HG03520 (cell line): ENCODE data around the gene FAM3C.
"Not testable (repeated sequence)": the region's sequence is repeated elsewhere in the genome, so short reads cannot be mapped to it uniquely, and the experiment has no call there.

ENCODE experiments used
- ATAC-seq: cut with Tn5 transposase; IDR thresholded peaks from one replicate; pipeline ENCODE4 v1.9.1; 2021; ENCODE audit warnings: mild to moderate bottlenecking, moderate library complexity; ENCODE audit not compliant: unreplicated experiment

FAM3C gene

DNA sequence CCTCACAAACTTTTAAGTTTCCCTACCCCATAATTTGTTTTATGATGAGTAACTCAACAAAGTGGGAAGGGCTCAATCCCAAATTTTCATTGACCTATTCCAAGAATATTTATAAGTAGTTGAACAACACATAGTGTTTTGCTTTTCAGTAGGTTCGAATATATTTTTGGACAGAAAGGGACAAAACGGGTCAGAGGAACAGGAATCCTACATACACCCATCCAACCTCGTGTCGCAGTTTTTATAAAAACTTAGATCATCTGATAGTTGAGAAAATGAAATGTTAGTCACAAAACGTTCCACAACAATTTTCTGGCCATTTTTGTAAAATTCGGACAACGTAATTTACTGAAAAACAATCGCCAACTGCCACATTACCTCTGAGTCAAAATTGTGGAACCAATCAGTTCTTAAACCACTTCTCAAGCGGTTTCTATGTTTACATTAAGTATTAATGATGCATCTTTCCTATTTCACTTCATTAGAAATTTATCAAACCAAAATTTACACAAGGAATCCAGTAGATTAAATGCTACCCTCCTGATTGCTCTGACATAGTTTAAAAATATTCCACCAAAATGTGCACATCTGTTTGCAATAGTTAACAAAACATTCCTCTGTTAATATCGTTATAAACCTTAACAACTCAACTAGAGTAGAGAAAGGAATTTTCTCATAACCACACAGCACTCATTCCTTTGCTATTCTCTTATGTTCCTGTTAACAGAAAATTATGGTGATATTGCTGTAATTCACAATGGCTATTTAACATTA lies 61.0 kb downstream of the FAM3C start:
- no peak for ATAC-seq

DNA sequence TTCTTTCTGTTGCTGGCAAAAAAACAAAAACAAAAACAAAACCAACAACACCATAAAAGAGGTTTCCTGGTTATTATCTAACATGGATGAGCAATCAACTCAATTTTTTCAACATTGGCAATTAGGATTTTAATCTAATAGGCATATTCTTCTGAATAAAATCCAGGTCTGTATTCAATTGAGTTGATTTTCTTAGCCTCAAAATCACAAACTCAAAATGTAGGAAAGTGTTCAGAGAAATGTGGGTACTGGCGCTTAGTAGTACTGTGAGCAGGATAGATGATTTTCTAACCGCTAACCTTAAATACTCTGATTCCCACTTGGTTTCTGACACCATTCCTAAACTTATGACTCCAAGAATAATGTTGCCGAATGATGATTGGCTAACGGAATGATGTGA lies 61.7 kb downstream of the FAM3C start:
- ATAC-seq, result no peak

DNA sequence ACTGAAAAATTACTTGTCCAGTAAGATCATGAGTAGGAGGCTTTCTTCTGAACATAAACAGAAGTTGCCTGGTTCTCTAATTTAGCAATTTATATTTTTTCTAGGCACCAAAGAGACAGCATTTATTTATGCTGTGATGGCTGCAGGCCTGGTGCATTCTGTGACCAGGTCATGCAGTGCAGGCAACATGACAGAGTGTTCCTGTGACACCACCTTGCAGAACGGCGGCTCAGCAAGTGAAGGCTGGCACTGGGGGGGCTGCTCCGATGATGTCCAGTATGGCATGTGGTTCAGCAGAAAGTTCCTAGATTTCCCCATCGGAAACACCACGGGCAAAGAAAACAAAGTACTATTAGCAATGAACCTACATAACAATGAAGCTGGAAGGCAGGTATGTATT lies 64.5 kb downstream of the FAM3C start:
- no peak for ATAC-seq

DNA sequence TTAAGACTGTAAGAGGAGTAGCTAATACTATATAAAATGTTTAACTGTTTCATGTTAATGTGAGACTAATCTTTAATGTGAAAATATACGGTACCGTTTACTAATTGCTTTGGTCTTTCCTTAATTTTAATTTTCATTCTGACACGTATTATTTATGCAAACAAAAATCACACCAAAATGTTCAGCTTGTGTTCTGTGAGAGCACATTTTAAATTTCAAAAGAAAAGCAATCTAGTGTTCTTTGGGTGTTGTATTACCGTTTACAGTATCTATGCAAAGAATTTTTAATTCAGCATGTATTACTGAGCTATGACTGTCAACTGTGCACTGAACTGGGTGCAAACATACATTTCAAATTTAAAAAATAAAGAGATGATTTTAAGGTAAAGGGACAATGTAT lies 65.1 kb downstream of the FAM3C start:
- ATAC-seq, result no peak

DNA sequence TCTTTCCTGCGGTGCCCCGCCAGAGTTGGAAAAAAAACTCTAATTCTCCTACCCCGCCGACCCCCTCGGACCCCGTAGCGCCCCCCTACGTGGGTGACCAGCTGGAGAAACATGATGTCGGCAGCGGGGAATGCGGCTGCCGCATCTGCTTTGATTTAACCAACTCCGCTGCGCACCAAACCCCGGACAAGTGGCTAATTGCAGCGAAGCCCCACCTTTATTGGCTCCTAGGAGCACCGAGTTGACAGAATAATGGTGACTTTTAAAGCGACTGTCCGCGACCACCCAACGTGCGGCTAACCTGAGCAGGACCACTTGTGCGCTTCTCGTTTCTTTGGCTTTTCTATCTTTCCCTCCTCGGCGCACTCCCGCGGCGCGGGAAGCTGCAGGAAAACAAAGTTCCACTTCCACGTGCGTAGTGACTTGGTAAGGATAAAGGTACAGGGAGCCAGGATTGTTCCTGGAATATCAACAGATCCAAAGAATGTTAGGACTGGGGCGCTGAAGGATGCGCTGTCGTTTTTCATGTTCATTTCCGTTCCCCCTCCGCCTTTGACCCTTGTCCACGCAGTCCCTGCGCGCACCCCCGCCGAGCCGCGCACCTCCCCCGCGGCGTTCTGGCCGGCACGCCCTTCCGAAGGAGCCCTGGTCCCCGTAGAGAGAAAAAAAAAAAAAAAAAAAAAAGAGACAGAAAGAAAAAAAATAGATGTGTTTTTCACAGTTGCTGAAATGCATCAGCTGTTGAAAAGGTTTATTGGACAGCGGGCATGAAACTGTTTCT lies 65.9 kb downstream of the FAM3C start:
- ATAC-seq, result no peak

DNA sequence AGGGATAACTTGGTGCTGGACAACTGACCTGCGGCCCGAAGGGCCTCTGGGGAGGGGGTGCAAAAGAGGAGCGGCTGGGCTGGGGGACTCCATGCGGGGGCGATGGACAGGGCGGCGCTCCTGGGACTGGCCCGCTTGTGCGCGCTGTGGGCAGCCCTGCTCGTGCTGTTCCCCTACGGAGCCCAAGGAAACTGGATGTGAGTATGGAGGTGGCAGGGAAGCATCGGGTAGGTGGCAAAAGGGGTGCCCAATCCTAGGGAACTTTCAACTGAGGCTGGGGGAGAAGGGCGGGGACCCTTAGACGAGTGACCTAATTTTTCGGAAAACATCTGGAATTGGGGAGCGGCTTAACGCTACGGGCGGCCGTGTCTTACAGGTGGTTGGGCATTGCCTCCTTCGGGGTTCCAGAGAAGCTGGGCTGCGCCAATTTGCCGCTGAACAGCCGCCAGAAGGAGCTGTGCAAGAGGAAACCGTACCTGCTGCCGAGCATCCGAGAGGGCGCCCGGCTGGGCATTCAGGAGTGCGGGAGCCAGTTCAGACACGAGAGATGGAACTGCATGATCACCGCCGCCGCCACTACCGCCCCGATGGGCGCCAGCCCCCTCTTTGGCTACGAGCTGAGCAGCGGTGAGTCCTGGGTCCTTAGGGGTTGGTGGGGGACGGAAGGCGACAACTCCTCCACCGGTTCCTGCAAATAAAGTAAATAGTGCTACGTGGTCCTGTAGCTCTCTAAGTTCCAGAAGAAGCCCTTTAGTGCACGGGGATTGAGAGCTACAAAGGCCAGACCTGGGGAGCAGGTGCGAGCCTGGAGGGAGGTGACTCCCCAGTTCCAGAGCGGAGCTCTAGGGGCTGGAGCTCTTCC lies 66.7 kb downstream of the FAM3C start:
- no peak for ATAC-seq

DNA sequence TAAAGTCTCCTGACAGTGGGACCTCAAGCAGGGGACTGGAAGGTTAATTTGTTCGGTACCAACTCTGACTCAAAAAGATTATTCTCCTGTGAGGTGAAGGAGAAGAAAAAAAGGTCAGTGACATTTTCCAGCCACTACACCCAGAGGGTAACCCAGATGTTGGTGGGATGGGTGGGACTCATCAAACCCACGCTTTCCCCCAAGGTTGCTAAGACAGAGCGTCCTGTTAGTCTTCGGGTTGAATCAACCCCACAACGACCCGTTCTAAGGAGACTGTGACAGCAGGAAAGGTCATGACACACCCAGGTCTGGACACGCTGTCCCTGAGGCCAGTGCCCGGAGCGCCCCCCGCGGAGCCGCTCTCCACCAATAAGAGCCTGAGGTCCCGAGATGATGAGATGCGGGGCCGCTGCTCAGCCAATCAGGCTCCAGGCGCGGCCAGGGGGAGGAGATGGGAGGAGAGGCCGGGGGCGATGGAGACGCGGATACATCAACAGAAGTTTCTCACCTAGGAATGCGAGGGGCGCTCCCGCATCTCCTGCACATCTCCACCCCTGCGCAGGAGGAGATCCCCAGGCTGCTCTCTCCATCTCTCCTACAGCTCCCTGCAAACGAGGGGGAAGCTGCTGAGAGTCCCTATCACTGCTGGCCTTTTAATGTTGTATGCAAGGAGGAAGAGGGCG lies 67.5 kb downstream of the FAM3C start, which contains the start of gene WNT16:
Gene WNT16, plus strand, starts transcription at position 493 of the 683 bp plus-strand sequence. CDS start 293 bp downstream, outside the sequence.
- ATAC-seq, result no peak

DNA sequence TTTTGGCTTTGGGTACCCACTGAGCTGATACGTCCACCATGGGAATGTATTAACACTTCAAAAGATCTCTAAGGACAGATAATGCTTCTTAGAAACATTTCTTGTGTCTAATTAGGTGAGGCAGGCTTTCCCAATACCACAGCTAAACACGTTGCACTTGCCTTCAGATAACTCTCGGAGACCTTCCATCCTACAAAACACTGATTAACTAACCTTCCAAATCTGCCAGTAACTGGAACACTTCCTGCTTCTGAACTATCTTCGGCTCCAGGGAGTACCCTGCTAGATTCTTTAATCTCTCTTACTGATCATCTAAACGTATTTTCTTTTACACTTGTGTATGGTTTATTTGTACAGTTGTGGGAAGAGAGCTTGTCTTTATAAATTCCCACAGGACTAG lies 68.4 kb downstream of the FAM3C start:
- ATAC-seq, result no peak

DNA sequence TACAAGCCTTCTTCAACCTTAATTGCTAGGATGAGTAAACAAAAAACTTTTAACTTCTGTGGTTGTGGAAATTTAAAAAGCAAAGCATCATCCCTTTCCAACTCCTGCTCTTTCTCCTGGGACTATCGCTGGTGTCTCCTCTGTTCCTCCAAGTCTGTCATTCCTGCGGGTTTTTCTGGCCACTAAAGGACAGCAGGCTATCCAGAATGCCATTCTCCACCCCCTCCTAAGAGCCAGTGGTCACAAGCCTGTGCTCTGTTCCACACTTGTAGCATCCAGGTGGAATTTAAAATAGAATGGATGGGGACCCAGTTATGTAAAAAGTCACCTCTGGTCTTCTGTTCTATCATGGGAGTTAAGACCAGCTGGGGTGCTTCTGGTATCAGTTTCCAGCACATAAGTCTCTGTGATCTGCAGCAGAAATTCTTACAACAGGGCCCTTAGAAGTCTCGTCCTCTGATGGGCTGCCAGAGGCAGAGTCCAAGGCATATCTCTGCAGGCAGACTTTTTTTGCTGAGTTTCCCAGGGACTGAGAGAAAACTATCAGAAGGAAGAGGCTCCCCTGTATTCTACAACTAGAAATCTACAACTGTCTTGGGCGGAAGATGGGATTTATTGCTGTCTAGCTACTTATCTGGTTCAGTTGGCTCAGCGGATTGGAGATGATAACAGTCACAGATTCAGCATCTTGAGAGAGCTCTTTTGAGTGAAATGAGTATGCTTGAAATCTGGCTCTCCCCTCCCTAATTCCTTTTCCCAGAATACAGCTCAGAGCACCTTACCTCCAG lies 72.4 kb downstream of the FAM3C start:
- no peak for ATAC-seq

DNA sequence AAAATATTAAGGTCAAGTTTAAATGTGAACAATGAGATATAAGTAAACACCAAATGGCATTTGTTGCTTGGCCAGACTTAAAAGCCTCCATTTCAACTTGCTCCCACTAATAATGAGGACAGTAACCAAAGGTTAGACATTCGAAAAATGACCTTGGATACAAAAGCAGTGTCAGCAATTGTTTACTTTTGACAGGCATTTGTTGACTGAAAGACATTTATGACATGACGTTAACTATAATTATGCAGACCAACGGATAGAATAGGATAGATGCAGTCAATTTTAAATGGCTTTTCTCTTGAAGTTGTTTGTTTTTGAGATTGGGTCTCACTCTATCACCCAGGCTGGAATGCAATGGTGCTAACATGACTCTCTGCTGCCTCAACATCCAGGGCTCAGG lies 73.6 kb downstream of the FAM3C start:
- no peak for ATAC-seq

DNA sequence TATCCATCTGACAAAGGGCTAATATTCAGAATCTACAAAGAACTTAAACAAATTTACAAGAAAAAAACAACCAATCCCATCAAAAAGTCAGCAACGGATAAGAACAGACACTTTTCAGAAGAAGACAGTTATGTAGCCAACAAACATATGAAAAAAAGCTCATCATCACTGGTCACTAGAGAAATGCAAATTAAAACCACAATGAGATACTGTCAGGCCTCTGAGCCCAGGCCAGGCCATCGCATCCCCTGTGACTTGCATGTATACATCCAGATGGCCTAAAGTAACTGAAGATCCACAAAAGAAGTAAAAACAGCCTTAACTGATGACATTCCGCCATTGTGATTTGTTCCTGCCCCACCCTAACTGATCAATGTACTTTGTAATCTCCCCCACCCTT lies 80.9 kb downstream of the FAM3C start:
- not testable (repeated sequence) for ATAC-seq

DNA sequence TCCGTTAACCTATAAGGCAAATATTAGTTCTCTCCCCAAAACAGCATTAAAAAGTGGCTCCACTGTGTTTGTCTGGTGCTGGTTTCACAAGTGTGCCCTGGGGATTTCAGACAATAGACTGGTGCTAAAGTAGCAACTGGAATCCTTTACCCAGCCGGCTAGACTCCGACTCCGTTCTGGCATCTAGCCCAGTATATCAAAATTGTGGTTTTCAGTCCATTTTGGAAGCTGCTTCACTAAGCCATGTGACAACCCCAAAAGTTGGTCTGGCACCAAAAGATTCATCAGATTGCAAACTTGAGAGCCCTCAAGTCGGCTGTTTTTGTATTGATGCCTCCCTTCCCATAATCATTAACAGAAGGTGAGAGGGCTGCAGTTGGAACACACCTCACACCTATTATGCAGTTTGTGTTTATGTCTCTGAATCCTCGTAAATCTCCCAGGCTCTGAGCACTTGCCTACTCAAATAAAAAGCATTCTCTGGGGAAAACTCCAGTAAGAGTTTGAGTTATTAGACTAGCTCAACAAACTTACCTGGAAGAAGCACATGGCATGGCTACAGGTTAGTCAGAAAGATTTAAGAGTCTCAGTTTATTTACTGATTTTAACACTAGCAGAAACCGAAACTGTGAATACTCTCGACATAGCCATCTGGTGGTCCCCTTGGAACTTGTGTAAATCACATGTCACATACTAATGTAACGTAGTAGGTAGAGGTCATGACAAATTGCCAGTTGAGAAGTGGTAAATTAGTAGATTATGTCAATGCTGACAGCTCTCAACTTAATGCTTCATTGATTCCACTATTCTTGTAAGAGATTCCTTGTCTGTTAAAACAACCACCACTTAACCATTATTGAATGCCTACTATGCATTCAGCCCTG lies 82.1 kb downstream of the FAM3C start:
- peak; percentile 96 for ATAC-seq

DNA sequence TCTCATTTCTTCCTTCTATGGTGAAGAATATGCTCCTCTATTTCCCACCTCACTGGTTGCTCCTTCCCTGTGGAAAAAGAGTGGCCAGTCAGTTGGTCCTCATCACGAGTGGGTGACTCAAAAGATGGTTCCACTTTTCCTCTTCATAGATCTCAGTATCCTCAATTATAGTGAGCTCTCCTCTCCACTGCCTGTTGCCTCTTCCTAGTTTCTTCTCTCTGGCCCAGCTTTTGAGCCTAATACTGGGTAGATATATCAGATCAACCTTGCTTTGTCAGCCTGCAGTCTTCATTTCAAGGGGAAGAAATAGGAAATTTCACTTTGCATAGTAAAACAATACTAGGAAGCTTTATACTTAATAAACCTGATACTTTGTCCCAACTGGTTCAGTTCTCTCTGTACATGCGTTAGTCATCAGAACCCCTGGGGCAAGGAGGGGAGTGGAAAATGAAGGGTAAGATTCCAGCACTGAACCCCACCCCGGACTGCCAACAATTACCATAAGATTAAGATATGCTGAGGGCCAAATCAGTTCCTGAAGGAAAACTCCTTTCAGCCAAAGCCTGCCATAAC lies 82.8 kb downstream of the FAM3C start:
- no peak for ATAC-seq

DNA sequence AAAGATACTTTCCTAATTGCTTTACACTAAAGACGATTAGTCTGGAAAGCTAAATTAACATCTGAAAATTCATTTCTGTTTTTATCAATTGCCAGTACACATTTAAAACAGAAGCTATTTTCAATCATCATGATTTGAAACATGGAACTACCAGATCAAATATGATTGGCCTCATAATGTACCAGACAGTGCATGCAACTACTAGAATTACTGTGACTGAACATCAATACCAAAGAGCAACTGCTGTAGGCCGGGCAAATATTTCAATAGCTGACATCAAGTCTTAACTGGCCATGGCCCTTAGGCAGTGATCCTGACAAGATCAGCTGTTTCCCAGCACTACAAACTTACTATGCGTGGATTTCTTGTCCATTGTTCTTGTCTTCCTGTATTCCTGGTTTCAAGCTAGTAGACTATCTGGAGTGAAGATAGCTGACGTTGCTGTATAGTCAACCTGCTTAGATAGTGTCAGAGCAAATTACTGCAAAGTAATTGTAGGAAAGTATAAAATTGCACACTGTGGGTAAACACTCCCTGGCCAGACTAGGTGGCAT lies 89.0 kb downstream of the FAM3C start:
- ATAC-seq, result no peak

DNA sequence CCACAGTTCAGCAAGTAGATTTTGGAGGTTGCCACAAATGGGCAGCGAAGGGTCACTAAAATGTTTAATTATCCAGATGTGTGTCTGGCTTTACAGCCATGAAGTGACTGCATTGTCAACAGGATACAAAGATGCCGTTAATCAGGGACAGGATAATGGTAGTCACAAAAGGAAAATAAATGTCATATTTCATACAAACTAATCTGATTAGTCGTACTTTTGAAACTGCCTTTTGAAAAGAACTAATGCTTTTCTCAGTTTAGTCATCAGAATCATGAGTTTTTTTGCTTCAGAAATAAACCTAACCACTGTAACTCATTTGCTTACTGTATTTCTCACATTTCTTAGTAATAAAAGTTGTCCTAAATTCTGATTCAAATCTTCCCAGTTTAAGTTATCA lies 89.5 kb downstream of the FAM3C start:
- no peak for ATAC-seq

DNA sequence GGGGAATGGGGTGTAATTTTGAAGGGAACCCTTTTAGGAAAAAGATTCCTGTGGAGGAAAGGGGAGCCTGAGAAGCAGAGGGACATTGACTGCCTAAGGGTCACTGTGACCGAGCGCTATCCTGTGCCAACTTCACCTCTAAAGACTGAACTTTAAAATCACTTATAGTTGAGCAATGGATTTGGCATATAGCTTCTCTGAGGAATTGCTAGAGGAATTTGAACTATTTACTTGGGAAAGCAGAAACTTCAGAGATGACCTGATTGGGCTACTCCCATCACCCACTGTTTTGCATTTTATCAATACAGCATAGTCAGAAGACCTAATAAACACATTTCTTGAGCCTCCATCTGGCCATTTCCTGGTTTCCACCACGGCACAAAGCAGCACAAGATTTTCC lies 91.0 kb downstream of the FAM3C start:
- ATAC-seq, result no peak

DNA sequence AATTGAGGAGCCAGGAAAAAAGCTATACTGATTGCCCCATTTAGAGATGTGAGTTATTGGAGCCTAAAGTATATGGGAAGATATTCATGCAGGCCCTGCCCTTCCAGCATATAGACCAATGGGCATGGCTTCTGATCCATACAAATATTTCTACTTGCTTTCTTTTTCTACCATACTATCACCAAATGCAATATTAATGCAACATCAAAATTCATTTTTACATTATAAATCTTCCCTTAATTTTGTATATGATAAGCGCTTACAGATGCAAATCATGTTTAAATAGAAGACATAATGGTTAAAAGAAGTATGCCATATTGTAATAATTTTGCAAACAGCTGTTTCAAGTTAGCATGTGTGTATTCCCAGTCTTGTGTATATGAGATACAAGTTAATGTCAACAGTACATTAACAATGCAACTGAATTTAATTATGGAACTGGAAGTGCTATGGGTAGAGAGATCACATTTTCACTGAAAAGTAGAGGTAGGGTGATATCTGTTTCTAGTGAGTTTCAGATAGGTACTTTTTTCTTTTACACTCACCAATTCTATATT lies 91.9 kb downstream of the FAM3C start:
- no peak for ATAC-seq
